Mucosa of rectum (tissue), 2 donors: ENCODE results near the gene PCDHGA1.

Source experiments
- H3K27ac ChIP-seq, 2 donors: one replicate each; pipeline ENCODE4 v1.7.0; 2013; ENCODE audit warnings: inconsistent platforms in 2 of 2, low read depth in 2 of 2, low read length in 2 of 2
- H3K27me3 ChIP-seq, 2 donors: one replicate each; pipeline ENCODE4 v1.7.0; 2013; ENCODE audit warnings: low read length in 2 of 2; ENCODE audit not compliant: control insufficient read depth in 2 of 2, insufficient read depth in 2 of 2
- H3K36me3 ChIP-seq, 2 donors: one replicate each; pipeline ENCODE4 v1.7.0; 2013; ENCODE audit warnings: low read length in 2 of 2; ENCODE audit not compliant: control insufficient read depth in 2 of 2, insufficient read depth in 2 of 2
- H3K4me1 ChIP-seq, 2 donors: one replicate each; pipeline ENCODE4 v1.7.0; 2013; ENCODE audit warnings: low read length in 2 of 2, mild to moderate bottlenecking in 1 of 2; ENCODE audit not compliant: control insufficient read depth in 2 of 2, insufficient read depth in 2 of 2
- H3K4me3 ChIP-seq, 2 donors: one replicate each; pipeline ENCODE4 v1.7.0; 2013; ENCODE audit warnings: low read length in 2 of 2
- H3K9ac ChIP-seq, 2 donors: one replicate each; pipeline ENCODE4 v1.7.0; 2013; ENCODE audit warnings: low read length in 2 of 2, low read depth in 1 of 2, mild to moderate bottlenecking in 1 of 2
- H3K9me3 ChIP-seq, 2 donors: one replicate each; pipeline ENCODE4 v1.7.0; 2013; ENCODE audit warnings: low read length in 2 of 2; ENCODE audit not compliant: control insufficient read depth in 2 of 2
- donor health status: healthy.
- donor health status: Normal muscosa, but diverticular disease.

PCDHGA1 gene

DNA sequence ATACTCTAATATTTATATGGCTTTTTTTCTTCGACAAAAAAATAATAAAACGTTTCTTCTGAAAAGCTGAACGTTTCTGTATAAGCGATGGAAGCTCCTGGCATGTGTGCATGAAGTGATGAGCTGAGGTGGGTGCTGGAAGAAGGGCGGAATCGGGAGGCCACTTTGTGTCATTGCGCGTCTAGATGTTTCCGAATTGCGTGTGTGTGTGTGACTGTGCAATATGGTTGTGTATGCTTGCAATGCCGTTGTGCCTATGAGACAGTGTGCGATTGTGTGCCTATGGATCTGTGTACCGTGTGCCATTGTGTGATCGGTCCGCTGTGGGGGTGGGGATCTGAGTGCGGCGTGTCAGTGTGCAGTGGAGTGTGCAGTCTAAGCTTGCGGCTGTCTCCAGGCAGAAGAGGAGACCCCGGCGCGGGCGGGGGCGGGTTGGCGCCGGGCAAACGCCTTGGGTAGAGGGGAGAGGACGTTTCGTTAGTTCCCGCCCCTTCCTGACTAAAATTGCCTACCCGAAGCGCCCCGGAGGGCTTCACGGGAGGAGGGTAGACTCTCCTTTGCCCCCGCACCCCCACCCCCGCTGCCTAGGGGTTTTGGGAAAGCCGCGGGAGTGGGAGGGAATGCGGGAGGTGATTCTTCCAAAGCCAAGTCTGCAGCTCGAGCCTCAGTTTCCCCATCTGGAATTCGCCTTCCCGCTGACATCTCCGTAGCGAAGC lies 182.8 kb downstream of the PCDHGA1 start:
- no peaks in the 10 kb centered on the region for H3K9me3 ChIP-seq
- peaks cover 11 to 27% of the 10 kb centered on the region in 2 donors for H3K36me3 ChIP-seq
- H3K4me1 ChIP-seq: peaks cover 6 to 23% of the 10 kb centered on the region in 2 donors
- peak overlapping the region; percentile 59 to 75 for H3K4me3 ChIP-seq
- H3K27ac ChIP-seq: peak overlapping the region; percentile 47 to 68
- H3K9ac ChIP-seq: peak overlapping the region; percentile 47 to 61
- H3K27me3 ChIP-seq: no peaks in the 10 kb centered on the region

- Histone ChIP-seq H3K4me3 (peak overlapping the region; percentile 59 to 75), H3K9ac (peak overlapping the region; percentile 47 to 61), H3K9me3 (no peaks in the 10 kb centered on the region), H3K27ac (peak overlapping the region; percentile 47 to 68), H3K4me1 (peaks cover 6 to 22% of the 10 kb centered on the region in 2 donors), H3K36me3 (peaks cover 14 to 31% of the 10 kb centered on the region in 2 donors), H3K27me3 (no peaks in the 10 kb centered on the region)
Observed at GRCh38 chr5:141513627-141514329, 183.5 kb downstream of the PCDHGA1 start.

DNA sequence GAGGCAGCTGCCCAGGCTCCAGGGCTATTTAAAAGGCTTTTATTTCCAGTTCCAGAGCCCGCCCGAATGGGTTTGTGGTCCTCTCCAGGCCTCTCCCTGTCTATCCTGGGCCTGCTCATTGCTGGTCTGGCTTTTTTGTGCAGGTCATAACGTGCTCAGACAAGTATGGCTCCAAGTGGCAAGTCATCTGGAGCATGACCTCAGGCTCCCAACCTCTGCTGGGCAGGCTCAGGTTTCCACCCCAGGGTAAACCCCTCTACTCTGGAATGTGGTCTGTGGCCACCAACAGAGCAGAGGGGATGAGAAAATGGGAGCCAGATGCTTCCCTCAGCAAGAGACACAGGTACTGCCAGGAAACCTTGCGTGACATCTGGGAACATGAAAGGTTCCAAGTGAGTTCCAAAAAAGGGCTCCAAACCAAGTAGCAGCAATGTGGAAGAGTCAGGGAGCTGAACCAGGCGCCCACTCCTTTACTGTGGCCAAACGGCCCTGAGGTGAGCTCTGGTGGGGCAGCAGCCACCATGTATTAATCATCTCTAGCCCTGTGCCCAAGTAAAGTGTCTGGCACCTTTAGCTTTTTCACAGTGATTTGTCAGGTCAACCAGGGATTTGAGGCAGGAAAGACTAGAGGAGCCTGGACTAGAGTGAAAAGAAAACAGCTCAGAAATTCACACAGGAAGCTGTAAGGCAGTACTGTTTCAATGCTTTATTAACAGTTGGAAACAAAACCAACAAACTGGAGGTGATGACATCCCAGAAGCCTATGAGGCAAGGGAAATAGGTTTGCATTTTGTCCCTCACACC lies 184.2 kb downstream of the PCDHGA1 start:
- H3K36me3 ChIP-seq: peaks cover 20 to 32% of the 10 kb centered on the region in 2 donors
- no peak overlapping the region for H3K9ac ChIP-seq
- H3K4me1 ChIP-seq: peaks cover 6 to 17% of the 10 kb centered on the region in 2 donors
- peak overlapping the region in 1 of 2 donors; percentile 68 for H3K27ac ChIP-seq
- H3K27me3 ChIP-seq: no peaks in the 10 kb centered on the region
- H3K9me3 ChIP-seq: no peaks in the 10 kb centered on the region
- H3K4me3 ChIP-seq: peak overlapping the region in 1 of 2 donors; percentile 75

DNA sequence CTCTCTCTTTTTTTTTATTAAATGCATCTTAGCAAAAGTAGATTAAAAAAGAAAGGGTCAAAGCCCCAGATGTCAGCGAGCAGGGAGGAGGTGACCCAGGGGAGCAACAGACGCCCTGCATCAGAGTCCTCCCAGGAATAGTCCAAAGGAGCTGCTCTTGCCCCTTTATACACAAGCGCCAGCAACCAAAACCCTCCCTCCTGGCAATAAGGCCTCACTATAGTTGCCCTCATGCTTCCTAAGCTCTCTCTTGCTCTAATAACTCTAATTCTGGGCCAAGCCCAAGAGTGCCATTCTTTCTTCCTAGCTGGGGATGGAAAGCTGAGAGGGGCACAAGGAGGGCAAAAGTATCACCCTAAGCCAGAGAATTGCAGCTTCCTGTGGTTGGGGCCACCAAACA lies 184.8 kb downstream of the PCDHGA1 start:
- no peaks in the 10 kb centered on the region for H3K9me3 ChIP-seq
- H3K4me3 ChIP-seq: no peak overlapping the region
- no peak overlapping the region for H3K27ac ChIP-seq
- H3K27me3 ChIP-seq: no peaks in the 10 kb centered on the region
- H3K9ac ChIP-seq: no peak overlapping the region
- H3K4me1 ChIP-seq: peaks cover 6 to 15% of the 10 kb centered on the region in 2 donors
- H3K36me3 ChIP-seq: peaks cover 20 to 34% of the 10 kb centered on the region in 2 donors

GRCh38 chr5:141515946-141516671 lies 185.8 kb downstream of the PCDHGA1 start:
- peaks cover 12 to 15% of the 10 kb centered on the region in 2 donors for H3K4me1 ChIP-seq
- H3K27me3 ChIP-seq: no peaks in the 10 kb centered on the region
- H3K9me3 ChIP-seq: no peaks in the 10 kb centered on the region
- no peak overlapping the region for H3K27ac ChIP-seq
- no peak overlapping the region for H3K9ac ChIP-seq
- peaks cover 20 to 36% of the 10 kb centered on the region in 2 donors for H3K36me3 ChIP-seq
- no peak overlapping the region for H3K4me3 ChIP-seq

DNA sequence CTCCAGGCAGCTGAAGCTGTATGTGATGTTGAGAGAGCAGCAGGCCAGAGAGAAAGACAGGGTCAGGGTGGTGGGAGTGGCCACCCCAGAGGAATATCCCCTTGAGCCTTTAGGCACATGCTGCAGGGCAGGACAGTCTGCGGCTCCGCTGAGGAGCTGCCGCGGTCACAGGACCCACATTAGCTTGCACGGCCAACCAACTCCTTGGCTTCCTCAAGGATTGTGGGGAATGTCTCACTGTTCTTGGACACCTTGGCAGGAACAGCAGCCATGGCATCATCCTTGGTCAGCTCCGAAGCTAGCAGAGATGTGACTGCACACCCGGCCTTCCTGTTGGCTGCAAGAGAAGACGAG lies 186.3 kb downstream of the PCDHGA1 start:
- no peak overlapping the region for H3K9ac ChIP-seq
- no peaks in the 10 kb centered on the region for H3K27me3 ChIP-seq
- H3K4me1 ChIP-seq: peaks cover 15 to 17% of the 10 kb centered on the region in 2 donors
- peaks cover 20 to 33% of the 10 kb centered on the region in 2 donors for H3K36me3 ChIP-seq
- H3K27ac ChIP-seq: no peak overlapping the region
- H3K4me3 ChIP-seq: no peak overlapping the region
- H3K9me3 ChIP-seq: no peaks in the 10 kb centered on the region

DNA sequence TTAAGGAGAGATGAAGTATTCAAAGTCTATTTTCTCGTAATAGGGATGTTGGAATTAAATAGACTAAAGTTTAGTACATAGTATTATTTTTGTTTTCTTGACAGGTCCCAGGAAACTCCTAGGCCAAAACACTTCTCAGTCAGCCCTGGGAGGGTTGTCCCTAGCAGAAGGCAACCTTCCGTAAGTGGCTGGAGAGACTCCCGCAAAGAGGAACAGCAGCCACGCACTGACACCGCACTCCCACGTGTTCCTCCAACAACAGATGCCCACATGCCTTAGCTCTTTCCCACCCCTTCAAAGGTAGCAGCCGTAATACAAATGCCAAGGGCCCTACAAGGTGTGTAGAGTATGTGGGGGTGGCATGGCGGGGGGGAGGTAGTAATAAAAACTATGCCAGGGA lies 187.0 kb downstream of the PCDHGA1 start:
- Histone ChIP-seq H3K27me3 (no peaks in the 10 kb centered on the region), H3K36me3 (peaks cover 20 to 40% of the 10 kb centered on the region in 2 donors), H3K4me3 (no peak overlapping the region), H3K27ac (peak overlapping the region; percentile 2 to 11), H3K9ac (no peak overlapping the region), H3K4me1 (peaks cover 21% of the 10 kb centered on the region in 2 donors), H3K9me3 (no peaks in the 10 kb centered on the region)

GRCh38 chr5:141517880-141518617 lies 187.7 kb downstream of the PCDHGA1 start:
- Histone ChIP-seq H3K9ac (no peak overlapping the region), H3K27me3 (no peaks in the 10 kb centered on the region), H3K36me3 (peaks cover 20 to 46% of the 10 kb centered on the region in 2 donors), H3K9me3 (no peaks in the 10 kb centered on the region), H3K27ac (peak overlapping the region; percentile 2 to 11), H3K4me3 (no peak overlapping the region), H3K4me1 (peaks cover 21 to 22% of the 10 kb centered on the region in 2 donors)

DNA sequence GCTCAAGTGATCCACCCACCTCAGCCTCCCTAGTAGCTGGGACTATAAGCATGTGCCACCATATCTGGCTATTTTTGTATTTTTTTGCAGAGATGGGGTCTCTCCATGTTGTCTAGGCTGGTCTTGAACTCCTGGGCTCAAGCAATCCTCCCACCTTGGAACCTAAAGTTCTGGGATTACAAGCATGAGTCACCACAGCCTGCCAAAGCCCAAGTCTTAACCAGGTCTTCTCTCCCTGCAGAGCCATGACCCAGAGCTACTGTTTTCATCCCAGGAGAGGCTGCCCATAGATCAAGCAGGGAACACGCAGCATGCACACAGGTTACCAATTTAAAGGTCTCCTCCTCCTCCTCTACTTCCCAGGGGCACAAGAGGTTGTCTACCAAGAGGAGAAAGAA lies 188.3 kb downstream of the PCDHGA1 start:
- H3K27me3 ChIP-seq: no peaks in the 10 kb centered on the region
- peaks cover 20 to 50% of the 10 kb centered on the region in 2 donors for H3K36me3 ChIP-seq
- no peaks in the 10 kb centered on the region for H3K9me3 ChIP-seq
- no peak overlapping the region for H3K4me3 ChIP-seq
- no peak overlapping the region for H3K27ac ChIP-seq
- no peak overlapping the region for H3K9ac ChIP-seq
- H3K4me1 ChIP-seq: peaks cover 16 to 18% of the 10 kb centered on the region in 2 donors
